ENCODE results near the gene SLC15A1.
"Not testable (repeated sequence)": the region's sequence is repeated elsewhere in the genome, so short reads cannot be mapped to it uniquely, and the experiment has no call there.

Gene SLC15A1

GRCh38 chr13:98781045-98781444 lies 28.6 kb upstream of the SLC15A1 start:
- no peak for DNase-seq

- DNase-seq, result no peak
Observed at GRCh38 chr13:98780451-98780850, 28.0 kb upstream of the SLC15A1 start.

DNA sequence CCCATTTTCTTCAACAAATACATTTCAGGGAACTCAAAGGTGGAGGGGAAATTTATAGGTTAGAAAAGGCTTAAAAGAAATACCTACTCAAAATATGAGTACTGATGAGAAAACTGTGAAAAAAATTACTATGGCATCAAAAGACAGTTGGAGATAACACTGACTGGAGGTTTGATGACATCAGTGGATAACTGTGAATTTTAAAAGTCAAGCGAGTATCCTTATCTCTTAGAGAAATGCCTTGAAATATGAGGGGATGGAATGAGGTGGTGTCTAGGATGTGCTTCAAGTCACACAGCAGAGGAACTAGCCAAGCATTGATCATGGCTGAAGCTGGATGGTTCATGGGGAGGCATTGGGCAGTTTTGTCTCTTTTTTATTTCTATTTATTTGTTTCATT lies 27.2 kb upstream of the SLC15A1 start:
- no peak for DNase-seq

DNA sequence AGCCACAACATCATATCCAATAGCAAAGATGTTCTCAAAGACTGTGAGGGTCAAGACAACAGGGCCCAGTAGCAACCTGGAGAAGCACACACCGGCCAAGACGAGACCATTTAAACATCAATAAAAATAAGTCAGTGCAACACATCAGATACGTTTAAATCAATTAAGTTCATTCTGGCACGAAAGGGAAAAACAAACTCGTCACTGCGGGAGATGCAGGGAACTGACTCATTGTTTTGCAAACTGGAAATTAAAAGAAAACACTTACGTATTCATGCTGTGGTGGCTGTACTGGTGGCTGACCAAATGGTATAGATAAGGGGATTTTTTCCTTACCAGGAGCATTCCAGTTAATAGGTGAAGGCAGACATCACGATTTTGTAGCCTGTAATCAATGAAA lies 26.3 kb upstream of the SLC15A1 start:
- DNase-seq, result no peak

DNA sequence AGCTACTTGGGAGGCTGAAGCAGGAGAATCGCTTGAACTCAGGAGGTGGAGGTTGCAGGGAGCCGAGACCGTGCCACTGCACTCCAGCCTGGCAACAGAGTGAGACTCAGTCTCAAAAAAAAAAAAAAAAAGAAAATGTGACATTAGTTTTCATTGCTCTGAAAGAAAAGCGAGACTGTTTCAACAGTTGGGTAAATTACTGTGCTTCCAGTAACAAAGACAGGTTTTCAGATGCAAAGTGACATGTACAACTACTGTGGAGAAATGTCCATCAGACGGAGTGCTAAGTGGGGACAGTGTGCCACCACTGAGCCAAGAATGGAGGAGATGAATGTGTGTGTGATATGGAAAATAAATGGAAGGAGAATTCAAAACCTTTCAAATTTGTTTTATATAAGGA lies 24.2 kb upstream of the SLC15A1 start:
- no peak for DNase-seq

DNA sequence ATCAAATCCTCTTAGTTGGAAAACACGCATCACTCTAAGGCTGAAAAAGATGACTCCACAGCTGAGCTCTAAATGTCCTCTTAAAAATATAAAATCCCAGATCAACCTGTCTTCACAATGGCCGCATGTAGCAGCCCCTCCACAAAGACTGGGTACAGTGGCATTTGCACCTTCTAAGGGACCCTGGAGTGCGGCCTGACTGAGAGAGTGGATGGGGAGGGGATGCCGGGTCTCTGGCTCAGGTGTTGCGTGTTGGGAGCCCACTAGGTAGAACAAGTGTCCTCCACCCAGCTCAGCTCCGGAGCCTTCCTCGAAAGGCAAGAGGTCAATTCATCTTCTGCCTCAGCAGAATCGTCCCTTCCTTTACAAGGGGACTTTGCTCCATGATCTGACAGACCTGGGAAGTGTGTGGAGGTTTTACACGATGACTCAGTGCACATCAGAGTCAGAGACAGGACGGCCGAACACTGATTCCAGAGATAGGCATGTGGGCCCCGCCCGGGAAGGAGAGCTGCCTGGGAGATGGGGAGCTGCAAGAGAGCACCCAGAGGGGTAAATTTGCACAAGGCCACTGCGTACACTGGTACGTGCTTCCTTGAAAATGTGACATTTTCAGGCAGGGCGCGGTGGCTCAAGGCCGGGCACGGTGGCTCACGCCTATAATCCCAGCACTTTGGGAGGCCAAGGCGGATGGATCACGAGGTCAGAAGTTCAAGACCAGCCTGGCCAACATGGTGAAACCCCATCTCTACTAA lies 23.5 kb upstream of the SLC15A1 start:
- DNase-seq, result no peak

DNA sequence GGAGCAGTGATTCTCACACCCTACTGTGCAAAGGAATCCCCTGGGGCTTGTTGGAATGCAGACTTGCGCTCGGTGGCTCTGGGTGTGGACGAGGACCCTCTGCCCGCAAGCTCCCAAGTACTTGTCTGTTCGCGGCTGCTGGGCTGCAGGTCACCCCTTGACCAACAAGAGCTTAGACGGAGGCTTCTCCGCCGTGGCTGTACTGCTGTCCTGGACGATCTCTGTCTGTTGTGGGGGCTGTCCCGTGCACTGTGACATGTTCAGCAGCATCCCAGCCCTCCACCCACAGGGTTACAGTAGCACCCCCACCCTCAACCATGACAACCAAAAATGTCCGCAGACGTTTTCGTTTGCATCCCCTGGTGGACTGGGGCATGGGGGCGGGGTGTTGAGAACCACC lies 22.9 kb upstream of the SLC15A1 start:
- no peak for DNase-seq

- no peak for DNase-seq
Observed at GRCh38 chr13:98774776-98775175, 22.3 kb upstream of the SLC15A1 start.

GRCh38 chr13:98773921-98774320 lies 21.4 kb upstream of the SLC15A1 start:
- no peak for DNase-seq

- no peak for DNase-seq
Observed at GRCh38 chr13:98772794-98773452, 20.5 kb upstream of the SLC15A1 start.

DNA sequence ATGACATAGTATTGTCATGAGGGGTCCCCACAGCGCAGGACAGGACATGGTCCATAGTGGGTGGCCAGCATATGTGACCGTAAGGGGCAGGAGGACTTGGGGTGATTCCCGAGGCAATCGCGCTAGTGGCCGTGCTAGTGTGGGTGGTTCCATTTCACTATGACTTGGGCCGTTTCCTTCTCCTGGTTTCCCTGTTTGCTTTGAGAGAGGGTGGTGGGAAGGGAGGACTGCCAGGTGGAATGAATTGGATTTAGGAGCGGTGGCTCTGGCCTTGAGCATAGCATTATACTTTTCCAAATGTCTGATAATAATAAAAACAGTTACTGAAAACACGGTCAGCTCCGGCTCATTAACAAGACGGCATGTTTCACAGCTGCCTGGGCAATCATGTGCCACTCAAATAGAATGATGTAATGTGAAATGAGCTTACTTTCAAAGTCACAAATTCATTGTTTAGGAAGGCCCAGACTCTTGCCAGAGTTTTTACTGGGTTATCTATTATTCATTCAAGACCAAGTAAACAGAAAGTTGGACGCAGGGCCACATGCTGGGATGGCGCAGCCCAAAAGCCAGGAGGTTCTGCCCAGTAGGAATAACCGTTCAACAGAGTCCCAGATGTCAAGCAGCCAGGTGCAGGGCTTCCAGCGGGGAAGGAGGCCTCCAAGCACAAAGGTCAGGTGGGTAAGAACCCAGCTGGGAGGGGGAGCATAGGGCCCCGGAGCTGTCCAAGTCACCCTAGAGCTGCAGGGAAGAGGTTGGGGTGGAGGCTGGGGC lies 19.6 kb upstream of the SLC15A1 start:
- DNase-seq, result no peak

- DNase-seq, result no peak
Observed at GRCh38 chr13:98769736-98770135, 17.3 kb upstream of the SLC15A1 start.

DNA sequence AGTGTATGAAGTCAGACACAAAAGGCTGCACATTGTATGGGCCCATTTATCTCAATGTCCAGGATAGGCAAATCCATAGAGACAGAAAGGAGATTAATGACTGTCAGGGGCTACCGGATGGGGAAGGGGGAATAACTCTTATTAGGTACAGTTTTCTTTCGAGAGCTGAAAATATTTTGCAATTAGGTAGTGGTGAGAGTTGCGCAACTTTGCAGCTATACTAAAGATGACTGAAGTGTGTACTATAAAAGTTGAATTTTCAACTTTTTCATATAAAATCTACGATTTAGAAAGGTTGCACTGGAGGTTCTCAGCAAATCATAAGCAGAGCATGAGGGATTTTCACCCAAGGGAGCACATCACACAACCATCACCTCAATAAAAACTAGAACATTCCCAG lies 16.1 kb upstream of the SLC15A1 start:
- no peak for DNase-seq

DNA sequence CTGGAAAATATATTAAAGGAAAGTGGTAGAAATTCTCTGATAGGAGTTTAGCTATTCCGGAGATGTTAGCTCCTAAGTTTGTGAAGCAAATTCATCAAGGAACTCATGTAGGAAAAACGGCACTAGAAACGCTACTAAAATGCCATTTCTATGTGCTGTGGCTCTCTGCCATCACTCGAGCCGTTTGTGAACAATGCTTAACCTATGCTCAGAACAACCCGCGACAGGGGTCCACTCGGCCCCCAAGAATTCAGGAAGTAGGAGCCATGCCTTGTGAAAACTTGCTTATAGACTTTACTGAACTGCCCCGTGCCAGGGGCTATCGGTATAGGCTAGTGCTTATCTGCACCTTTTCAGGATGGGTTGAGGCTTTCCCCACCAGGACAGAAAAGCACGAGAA lies 14.2 kb upstream of the SLC15A1 start:
- DNase-seq, result no peak

- no peak for DNase-seq
Observed at GRCh38 chr13:98765996-98766519, 13.6 kb upstream of the SLC15A1 start.

DNA sequence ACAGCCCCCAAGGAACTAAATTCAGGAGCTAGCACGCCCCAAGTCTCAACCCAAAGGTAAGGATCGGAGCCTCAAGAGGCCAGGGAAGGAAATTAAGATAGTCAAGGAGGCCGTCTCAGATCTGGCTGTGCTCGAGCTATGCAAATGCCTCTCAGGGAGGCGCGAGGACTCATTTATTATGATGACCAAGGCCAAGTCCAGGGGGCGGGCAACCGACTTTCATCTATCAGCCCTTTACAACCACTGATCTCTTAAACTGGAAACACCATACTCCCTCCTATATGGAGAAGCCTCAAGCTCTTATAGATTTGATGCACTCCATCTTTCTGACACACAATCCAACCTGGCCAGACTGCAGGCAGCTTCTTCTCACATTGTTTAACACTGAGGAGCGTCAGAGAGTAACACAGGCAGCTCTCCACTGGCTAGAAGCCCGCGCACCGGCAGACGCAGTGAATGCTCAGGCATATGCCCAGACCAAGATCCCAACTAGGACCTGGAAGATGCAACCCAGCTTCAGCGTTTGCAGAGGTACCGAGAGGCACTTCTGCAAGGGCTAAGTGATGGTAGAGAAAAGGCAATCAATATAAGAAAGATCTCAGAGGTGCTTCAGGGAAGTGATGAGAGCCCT lies 9.6 kb upstream of the SLC15A1 start:
- no peak for DNase-seq

DNA sequence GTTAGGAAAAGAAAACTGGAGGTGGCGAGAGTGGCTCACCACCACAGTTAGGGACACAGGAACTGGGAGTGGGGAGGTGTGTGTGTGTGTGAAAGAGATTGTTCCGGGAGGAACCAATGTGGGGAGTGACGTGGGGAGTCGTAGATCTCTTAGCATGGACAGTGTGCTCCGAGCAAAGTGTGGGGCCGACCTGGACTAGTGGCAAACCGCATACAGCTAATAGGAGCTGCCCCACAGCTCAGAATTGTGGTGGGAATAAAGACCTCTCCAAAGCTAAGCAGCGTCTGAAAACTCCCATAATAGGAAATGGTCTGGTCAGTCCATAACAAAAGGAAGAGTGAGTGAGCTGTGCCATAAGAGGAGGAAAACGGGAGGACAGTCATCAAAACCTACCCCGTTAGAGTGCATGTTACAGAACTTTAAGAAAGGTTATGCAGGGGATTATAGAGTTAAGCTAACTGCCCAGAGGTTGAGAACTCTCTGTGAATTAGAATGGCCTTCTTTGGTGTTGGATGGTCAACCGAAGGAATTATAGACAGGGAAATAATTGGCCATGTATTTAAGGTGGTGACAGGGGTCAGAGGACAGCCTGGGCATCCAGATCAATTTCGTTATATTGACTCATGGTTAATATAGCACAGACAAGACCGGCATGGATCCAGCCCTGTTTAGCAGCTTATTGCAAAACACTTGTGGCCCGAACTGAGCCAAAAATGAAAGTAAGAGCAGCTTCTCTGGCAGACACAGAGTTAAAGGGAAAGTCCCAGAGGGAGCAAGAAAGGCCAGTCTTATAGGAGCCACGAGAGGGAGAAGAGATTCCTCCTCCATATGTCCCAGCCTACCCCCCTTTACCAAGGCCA lies 8.9 kb upstream of the SLC15A1 start:
- DNase-seq, result no peak

DNA sequence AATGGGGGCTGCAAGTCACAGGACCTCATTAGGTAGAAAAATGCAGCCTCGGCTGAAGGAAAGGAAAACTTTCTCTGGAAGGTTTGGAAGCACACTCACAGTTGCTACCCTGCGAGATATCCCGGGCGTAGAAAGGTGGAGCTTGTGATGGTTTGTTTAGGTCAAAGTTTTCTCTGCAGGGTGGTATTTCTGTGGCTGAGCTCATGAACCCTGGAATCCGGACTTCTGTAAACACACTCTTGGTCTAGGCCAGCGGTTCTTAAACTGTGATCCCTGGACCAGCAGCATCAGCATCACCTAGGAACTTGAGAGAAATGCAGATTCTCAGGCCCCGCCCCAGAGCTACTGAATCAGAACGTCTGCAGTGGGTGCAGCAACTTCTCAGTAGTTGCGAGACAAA lies 3.3 kb upstream of the SLC15A1 start:
- DNase-seq, result no peak

DNA sequence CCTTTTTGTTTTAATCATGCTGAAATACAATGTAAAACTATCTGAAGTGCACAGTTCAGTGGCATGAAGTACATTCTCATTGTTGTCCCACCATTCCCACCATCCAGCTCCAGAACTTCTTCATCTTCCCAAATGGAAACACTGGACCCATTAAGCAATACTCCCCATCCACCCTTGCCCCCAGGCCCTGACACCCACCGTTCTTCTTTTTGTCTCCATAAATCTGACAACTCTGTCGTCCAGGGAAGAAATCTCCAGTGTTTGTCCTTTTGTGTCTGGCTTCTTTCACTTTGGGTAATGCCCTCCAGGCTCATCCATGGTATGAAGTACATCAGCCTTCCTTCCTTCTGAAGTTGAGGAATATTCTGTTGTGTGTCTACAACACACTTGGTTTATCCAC lies 2.6 kb upstream of the SLC15A1 start:
- no peak for DNase-seq

DNA sequence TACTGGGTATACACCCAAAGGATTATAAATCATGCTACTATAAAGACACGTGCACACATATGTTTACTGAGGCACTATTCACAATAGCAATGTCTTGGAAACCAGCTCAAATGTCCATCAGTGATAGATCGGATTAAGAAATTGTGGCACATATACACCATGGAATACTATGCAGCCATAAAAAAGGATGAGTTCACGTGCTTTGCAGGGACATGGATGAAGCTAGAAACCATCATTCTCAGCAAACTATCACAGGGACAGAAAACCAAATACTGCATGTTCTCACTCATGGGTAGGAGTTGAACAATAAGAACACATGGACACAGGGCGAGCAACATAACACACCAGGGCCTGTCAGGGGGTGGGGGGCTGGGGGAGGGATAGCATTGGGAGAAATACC lies 2.0 kb upstream of the SLC15A1 start:
- not testable (repeated sequence) for DNase-seq

DNA sequence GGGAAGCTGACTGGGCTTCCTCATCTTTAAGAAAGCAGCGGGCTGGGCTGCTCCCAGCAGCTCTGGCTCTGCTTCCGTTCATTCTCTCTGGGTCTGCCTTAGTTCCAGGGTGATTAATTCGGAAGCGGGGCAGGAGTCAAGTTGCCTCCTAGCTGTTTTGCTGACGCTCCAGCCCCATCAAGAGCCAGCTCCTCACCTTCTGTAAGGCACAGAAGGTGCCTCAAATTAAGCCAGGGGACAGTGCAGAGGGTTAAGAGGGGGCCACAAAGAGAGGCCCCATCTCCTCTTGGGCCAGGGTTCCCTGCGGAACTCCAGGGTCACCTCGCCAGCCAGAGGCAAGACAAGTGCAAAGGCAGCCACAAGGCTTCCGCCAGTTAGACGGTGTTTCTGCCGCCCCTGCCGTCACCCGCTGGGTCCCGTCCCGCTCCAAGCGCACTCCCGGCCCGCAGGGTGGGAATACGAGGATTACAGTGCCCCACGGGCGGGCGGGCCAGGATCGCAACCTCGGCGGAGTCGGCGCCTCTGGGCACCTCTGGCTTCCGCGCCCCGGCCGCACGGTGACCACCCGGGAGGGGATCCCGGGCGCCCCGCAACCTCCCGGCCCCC lies 508 bp downstream of the SLC15A1 start:
- no peak for DNase-seq

DNA sequence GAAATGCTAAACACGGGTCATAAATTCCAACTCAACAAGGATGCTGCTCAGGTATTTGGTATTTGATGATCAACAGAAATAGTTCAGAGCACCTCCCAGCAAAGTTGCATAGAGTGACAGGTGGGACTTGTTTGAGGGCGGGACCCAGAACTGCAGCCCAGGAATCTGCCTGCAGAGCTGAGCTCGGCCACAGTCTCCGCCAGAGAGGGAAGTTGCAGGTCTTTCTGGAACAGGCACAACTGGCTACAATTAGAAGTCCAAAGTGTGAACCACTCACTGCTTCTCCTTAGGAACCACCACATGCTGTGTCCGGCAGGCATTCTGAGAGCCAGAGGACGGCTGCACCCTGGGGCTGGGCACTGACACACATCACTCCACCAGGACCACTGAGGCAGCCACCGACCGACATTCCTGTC lies 1.1 kb downstream of the SLC15A1 start:
- DNase-seq, result no peak

All from stimulated activated CD4-positive, alpha-beta T cell treated with anti-CD3 and anti-CD28 coated beads, Interleukin-4, amount 100 ng/mL, for 4 hours (primary cell).